ENCODE data around the gene ABTB1.

DNA sequence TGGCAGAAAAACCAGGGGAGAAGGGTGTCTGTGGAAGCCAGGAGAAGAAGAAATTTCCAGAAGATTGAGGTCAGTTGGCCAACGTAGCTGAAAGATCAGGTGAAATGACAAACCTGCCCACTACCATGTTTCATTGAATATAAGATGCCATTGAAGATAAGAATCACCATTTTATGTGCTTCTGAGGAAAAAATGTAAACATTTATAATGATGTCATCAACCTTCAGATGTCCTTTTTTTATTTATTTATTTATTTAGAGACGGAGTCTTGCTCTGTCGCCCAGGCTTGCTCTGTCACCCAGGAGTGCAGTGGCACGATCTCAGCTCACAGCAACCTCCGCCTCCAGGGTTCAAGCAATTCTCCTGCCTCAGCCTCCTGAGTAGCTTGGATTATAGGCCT is 48.7 kb upstream of the ABTB1 start:
- TF ChIP-seq, protein P1, sequence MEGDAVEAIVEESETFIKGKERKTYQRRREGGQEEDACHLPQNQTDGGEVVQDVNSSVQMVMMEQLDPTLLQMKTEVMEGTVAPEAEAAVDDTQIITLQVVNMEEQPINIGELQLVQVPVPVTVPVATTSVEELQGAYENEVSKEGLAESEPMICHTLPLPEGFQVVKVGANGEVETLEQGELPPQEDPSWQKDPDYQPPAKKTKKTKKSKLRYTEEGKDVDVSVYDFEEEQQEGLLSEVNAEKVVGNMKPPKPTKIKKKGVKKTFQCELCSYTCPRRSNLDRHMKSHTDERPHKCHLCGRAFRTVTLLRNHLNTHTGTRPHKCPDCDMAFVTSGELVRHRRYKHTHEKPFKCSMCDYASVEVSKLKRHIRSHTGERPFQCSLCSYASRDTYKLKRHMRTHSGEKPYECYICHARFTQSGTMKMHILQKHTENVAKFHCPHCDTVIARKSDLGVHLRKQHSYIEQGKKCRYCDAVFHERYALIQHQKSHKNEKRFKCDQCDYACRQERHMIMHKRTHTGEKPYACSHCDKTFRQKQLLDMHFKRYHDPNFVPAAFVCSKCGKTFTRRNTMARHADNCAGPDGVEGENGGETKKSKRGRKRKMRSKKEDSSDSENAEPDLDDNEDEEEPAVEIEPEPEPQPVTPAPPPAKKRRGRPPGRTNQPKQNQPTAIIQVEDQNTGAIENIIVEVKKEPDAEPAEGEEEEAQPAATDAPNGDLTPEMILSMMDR (IDR thresholded peaks at IDR 0.05): no peak
- TF ChIP-seq EZH2 (IDR thresholded peaks at IDR 0.05; ENCODE audit: borderline replicate concordance, insufficient read depth, low read depth, low read length, poor library complexity, severe bottlenecking): no peak
